ENCODE data around the gene ETNK2.
A peak's percentile ranks its signal among the peaks of the same experiment; 100 is the strongest.

The ETNK2 gene

DNA sequence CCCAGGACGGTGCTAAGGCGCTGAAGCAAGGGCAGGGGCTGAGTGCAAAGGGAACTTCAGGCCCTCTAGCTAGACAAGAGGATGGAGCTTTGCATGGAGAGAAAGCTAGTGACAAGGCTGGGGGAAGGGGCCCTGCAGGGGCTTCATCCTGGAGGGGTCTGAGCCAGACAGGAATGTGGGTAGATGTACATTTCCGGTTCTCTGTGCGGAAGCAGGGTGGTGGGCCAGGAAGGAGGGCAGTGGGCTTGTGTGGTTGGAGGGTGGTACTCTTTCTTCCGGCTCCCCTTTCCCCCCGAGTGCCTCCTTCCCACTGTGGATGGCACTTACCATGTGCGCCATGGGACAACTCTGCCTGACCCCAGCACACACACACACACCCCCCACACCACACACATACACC lies 42.9 kb upstream of the ETNK2 start:
- DNase-seq (ENCODE audit: low read depth): no peak
- no peak overlapping the region for H3K4me3 ChIP-seq (replicated peaks; ENCODE audit: low read depth, low read length)
- TF ChIP-seq CTCF (IDR thresholded peaks at IDR 0.05; ENCODE audit: low read length, missing control alignments): no peak

GRCh38 chr1:204194080-204194479 lies 42.2 kb upstream of the ETNK2 start:
- DNase-seq (ENCODE audit: low read depth): no peak
- no peak overlapping the region for H3K4me3 ChIP-seq (replicated peaks; ENCODE audit: low read depth, low read length)
- no peak for TF ChIP-seq CTCF (IDR thresholded peaks at IDR 0.05; ENCODE audit: low read length, missing control alignments)

DNA sequence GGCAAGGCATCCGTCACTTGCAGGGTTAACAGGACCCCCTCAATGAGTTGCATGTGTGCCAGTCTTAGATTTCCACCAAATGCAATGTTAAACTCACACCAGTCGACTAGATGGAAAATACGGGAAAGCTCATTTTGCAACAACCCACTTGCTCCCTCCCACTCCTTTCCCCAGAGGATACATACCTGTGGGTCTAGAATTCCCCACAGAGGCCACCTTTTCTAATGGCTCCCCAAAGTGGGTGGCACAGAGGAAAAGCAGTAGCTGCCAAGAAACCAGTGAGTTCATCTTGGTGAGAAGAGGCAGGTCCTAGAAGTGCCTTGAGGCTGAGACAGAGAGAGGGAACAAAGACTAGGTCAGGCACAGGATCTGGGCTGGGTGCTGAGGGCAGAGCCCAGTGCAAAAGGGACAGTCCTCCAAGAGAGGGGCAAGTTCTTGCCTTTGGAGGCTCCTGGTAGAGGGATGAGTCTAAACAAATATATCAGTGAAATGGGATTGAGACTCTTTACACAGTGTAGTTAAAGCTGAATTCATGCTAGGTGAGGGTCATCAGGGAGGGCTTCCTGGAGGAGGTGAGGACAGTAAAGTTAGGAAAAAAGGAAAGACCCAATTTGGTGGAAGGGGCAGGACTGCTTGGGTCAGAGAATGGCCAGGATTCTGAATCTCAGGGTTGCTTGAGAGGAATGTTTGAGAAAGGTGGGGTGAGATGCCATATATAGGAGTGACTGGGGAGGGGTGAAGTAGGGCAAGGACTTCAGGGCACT lies 40.9 kb upstream of the ETNK2 start:
- TF ChIP-seq CTCF (IDR thresholded peaks at IDR 0.05; ENCODE audit: low read length, missing control alignments): no peak
- no peak for DNase-seq (ENCODE audit: low read depth)
- H3K4me3 ChIP-seq (replicated peaks; ENCODE audit: low read depth, low read length): no peak overlapping the region

GRCh38 chr1:204192046-204192445 lies 40.2 kb upstream of the ETNK2 start:
- no peak overlapping the region for H3K4me3 ChIP-seq (replicated peaks; ENCODE audit: low read depth, low read length)
- DNase-seq (ENCODE audit: low read depth): no peak
- TF ChIP-seq CTCF (IDR thresholded peaks at IDR 0.05; ENCODE audit: low read length, missing control alignments): no peak

DNA sequence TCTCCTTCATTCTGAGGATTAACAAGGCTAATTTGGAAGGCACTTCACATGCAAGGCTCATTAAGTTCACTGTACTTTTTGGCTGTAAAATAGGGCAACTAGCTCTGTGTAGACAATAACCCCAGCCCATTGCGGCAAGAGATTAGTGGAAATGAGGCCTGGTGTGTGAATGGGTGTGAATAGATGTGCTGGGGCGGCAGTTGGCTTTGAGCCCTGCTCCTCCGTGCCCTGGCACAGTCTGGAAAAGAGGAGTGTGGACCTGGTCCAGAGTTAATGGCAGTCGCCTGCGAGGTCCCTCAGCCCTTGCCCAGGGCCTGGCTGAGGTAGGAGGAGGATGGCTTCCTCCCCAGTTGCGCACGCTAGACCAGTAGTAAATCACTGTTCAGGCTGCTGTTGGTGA lies 39.6 kb upstream of the ETNK2 start:
- no peak for DNase-seq (ENCODE audit: low read depth)
- no peak for TF ChIP-seq CTCF (IDR thresholded peaks at IDR 0.05; ENCODE audit: low read length, missing control alignments)
- no peak overlapping the region for H3K4me3 ChIP-seq (replicated peaks; ENCODE audit: low read depth, low read length)

- no peak for TF ChIP-seq CTCF (IDR thresholded peaks at IDR 0.05; ENCODE audit: low read length, missing control alignments)
- no peak overlapping the region for H3K4me3 ChIP-seq (replicated peaks; ENCODE audit: low read depth, low read length)
- DNase-seq (ENCODE audit: low read depth): peak; percentile 64
Measured at GRCh38 chr1:204190212-204191211, 38.7 kb upstream of the ETNK2 start.

Measured in fibroblast of pulmonary artery (primary cell).